ENCODE results near the gene TLX2. TPM values are rescaled to one million over a fixed set of nuclear protein-coding genes. Genes with fewer than 3 reads are reported as not detected.
"Not testable (repeated sequence)": the region's sequence is repeated elsewhere in the genome, so short reads cannot be mapped to it uniquely, and the experiment has no call there.

The TLX2 gene
- total and polyA plus RNA-seq, 3 experiments from 2014 or later = 0.37 to 0.60 TPM; not detected in 1

- Histone ChIP-seq H3K27me3 (ENCODE audit: insufficient read depth, low read length, poor library complexity, severe bottlenecking) (no peaks in the 10 kb centered on the region), H3K4me3 (ENCODE audit: low read length) (no peak overlapping the region), H3K9me3 (ENCODE audit: low read length) (no peaks in the 10 kb centered on the region), H3K36me3 (ENCODE audit: insufficient read depth, low read length) (peaks cover 9% of the 10 kb centered on the region), H3K4me1 (ENCODE audit: insufficient read depth, low read length) (peaks cover 22% of the 10 kb centered on the region), H3K27ac (ENCODE audit: low read depth, low read length) (no peak overlapping the region)
- POLR2A ChIA-PET = interaction anchor here (1.7 kb wide), 1 partner anchor 16 kb away, joined by 4 read pairs; the partner anchor contains the start of gene WBP1
- Mint-ChIP-seq H3K36me3 (peaks cover 0 to 43% (median 12%) of the 10 kb centered on the region in 3 donors), H3K27ac (no peak overlapping the region), H3K27me3 (peaks cover 0 to 5% of the 10 kb centered on the region in 2 donors), H3K9me3 (no peaks in the 10 kb centered on the region), H3K4me3 (peak overlapping the region in 3 of 7 donors; percentile 9 to 18 (median 15)), H3K4me1 (peaks cover 25 to 32% (median 31%) of the 10 kb centered on the region in 3 donors)
- DNase-seq = no peak
- CTCF ChIA-PET = interaction anchor here (1.2 to 4.7 kb wide), 7 partner anchors 8 to 57 kb away, joined by 3 to 49 read pairs (median 4); partner anchors contain the start of genes AUP1, CCDC142, HTRA2 and INO80B
Measured at GRCh38 chr2:74474899-74475298, 39.4 kb upstream of the TLX2 start.

GRCh38 chr2:74481431-74481830, 32.8 kb upstream of the TLX2 start:
- ChIA-PET CTCF (interaction anchor here (0.8 to 5.6 kb wide), 11 partner anchors 8 to 105 kb away, joined by 3 to 83 read pairs (median 16); partner anchors contain the start of genes AUP1, HTRA2, INO80B and MOGS), POLR2A (interaction anchor here (0.5 to 3.9 kb wide), 8 partner anchors 9 to 50 kb away, joined by 3 to 56 read pairs (median 8); partner anchors contain the start of genes INO80B, MOGS, MRPL53 and WBP1)
- Histone ChIP-seq H3K27ac (ENCODE audit: low read depth, low read length) (peak overlapping the region; percentile 89), H3K36me3 (ENCODE audit: insufficient read depth, low read length) (peaks cover 10% of the 10 kb centered on the region), H3K4me3 (ENCODE audit: low read length) (peak overlapping the region; percentile 99), H3K9me3 (ENCODE audit: low read length) (no peaks in the 10 kb centered on the region), H3K4me1 (ENCODE audit: insufficient read depth, low read length) (peaks cover 25% of the 10 kb centered on the region), H3K27me3 (ENCODE audit: insufficient read depth, low read length, poor library complexity, severe bottlenecking) (no peaks in the 10 kb centered on the region)
- no peak for DNase-seq
- Mint-ChIP-seq H3K4me3 (peak overlapping the region; percentile 98 to 100 (median 100)), H3K27me3 (no peaks in the 10 kb centered on the region), H3K4me1 (peaks cover 32 to 52% (median 45%) of the 10 kb centered on the region in 3 donors), H3K36me3 (peaks cover 0 to 51% (median 7%) of the 10 kb centered on the region in 3 donors), H3K27ac (peak overlapping the region in 1 of 8 donors; percentile 43), H3K9me3 (no peaks in the 10 kb centered on the region)

GRCh38 chr2:74481961-74482800, 32.1 kb upstream of the TLX2 start:
- DNase-seq = peak in 3 of 5 donors; percentile 42 to 70 (median 44)
- H3K27me3 ChIP-seq (ENCODE audit: insufficient read depth, low read length, poor library complexity, severe bottlenecking) = no peaks in the 10 kb centered on the region
- peaks cover 25% of the 10 kb centered on the region for H3K4me1 ChIP-seq (ENCODE audit: insufficient read depth, low read length)
- no peaks in the 10 kb centered on the region for H3K9me3 ChIP-seq (ENCODE audit: low read length)
- Mint-ChIP-seq H3K36me3 (peaks cover 0 to 54% (median 9%) of the 10 kb centered on the region in 3 donors), H3K27me3 (no peaks in the 10 kb centered on the region), H3K9me3 (no peaks in the 10 kb centered on the region), H3K4me3 (peak overlapping the region; percentile 98 to 100 (median 100)), H3K27ac (peak overlapping the region; percentile 95 to 100 (median 100)), H3K4me1 (peaks cover 32 to 56% (median 45%) of the 10 kb centered on the region in 3 donors)
- peak overlapping the region; percentile 99 for H3K4me3 ChIP-seq (ENCODE audit: low read length)
- ChIA-PET CTCF (interaction anchor here (0.6 to 5.6 kb wide), 22 partner anchors 9 to 233 kb away, joined by 3 to 83 read pairs (median 7); partner anchors contain the start of genes AUP1, DQX1, HTRA2 and INO80B), POLR2A (interaction anchor here (0.5 to 3.9 kb wide), 10 partner anchors 10 to 49 kb away, joined by 3 to 56 read pairs (median 8); partner anchors contain the start of genes AUP1, DQX1, HTRA2 and INO80B)
- peaks cover 11% of the 10 kb centered on the region for H3K36me3 ChIP-seq (ENCODE audit: insufficient read depth, low read length)
- peak overlapping the region; percentile 89 for H3K27ac ChIP-seq (ENCODE audit: low read depth, low read length)

GRCh38 chr2:74482801-74483674, 31.2 kb upstream of the TLX2 start, which contains the start of the genes CCDC142 and TTC31:
Gene CCDC142, minus strand, starts transcription at chr2:74482998. Its CDS starts 161 bp downstream, at chr2:74482837.
Gene TTC31, plus strand, starts transcription at chr2:74483081. Its CDS starts 15 bp downstream, at chr2:74483096.
- Histone ChIP-seq H3K4me1 (ENCODE audit: insufficient read depth, low read length) (peaks cover 25% of the 10 kb centered on the region), H3K27me3 (ENCODE audit: insufficient read depth, low read length, poor library complexity, severe bottlenecking) (no peaks in the 10 kb centered on the region), H3K36me3 (ENCODE audit: insufficient read depth, low read length) (peaks cover 13% of the 10 kb centered on the region), H3K4me3 (ENCODE audit: low read length) (peak within 1 kb of the TSS; percentile 99), H3K27ac (ENCODE audit: low read depth, low read length) (peak within 1 kb of the TSS; percentile 89), H3K9me3 (ENCODE audit: low read length) (no peaks in the 10 kb centered on the region)
- POLR2A ChIA-PET = interaction anchor here (0.6 to 3.9 kb wide), 9 partner anchors 10 to 643 kb away, joined by 3 to 56 read pairs (median 5); partner anchors contain the start of genes AUP1, DQX1, HTRA2 and INO80B
- Mint-ChIP-seq H3K4me3 (peak within 1 kb of the TSS; percentile 98 to 100 (median 100)), H3K27ac (peak within 1 kb of the TSS; percentile 95 to 100 (median 100)), H3K9me3 (no peaks in the 10 kb centered on the region), H3K27me3 (no peaks in the 10 kb centered on the region), H3K36me3 (peaks cover 0 to 51% (median 9%) of the 10 kb centered on the region in 3 donors), H3K4me1 (peaks cover 32 to 56% (median 45%) of the 10 kb centered on the region in 3 donors)
- CTCF ChIA-PET = interaction anchor here (0.6 to 5.6 kb wide), 27 partner anchors 9 to 234 kb away, joined by 3 to 83 read pairs (median 5); partner anchors contain the start of genes AUP1, DQX1, HTRA2 and INO80B
- DNase-seq = peak; percentile 87 to 96 (median 93)

GRCh38 chr2:74483675-74484164, 30.5 kb upstream of the TLX2 start:
- POLR2A ChIA-PET = interaction anchor here (0.8 to 3.9 kb wide), 4 partner anchors 11 to 48 kb away, joined by 3 to 56 read pairs (median 33); partner anchors contain the start of genes INO80B, MRPL53 and WBP1
- Histone ChIP-seq H3K27ac (ENCODE audit: low read depth, low read length) (peak overlapping the region; percentile 89), H3K36me3 (ENCODE audit: insufficient read depth, low read length) (peaks cover 18% of the 10 kb centered on the region), H3K4me3 (ENCODE audit: low read length) (peak overlapping the region; percentile 99), H3K4me1 (ENCODE audit: insufficient read depth, low read length) (peaks cover 25% of the 10 kb centered on the region)
- H3K27ac Mint-ChIP-seq = peak overlapping the region; percentile 3 to 100 (median 100)
- not testable (repeated sequence) for H3K27me3 Mint-ChIP-seq; H3K9me3 Mint-ChIP-seq; H3K27me3 ChIP-seq (ENCODE audit: insufficient read depth, low read length, poor library complexity, severe bottlenecking); H3K9me3 ChIP-seq (ENCODE audit: low read length); DNase-seq
- peaks cover 0 to 55% (median 9%) of the 10 kb centered on the region in 3 donors for H3K36me3 Mint-ChIP-seq
- CTCF ChIA-PET = interaction anchor here (0.9 to 5.6 kb wide), 18 partner anchors 8 to 232 kb away, joined by 3 to 83 read pairs (median 8); partner anchors contain the start of genes AUP1, HTRA2, INO80B and LBX2
- H3K4me1 Mint-ChIP-seq = peaks cover 32 to 56% (median 45%) of the 10 kb centered on the region in 3 donors
- H3K4me3 Mint-ChIP-seq = peak overlapping the region; percentile 98 to 100 (median 100)

GRCh38 chr2:74486141-74486540, 28.1 kb upstream of the TLX2 start:
- peaks cover 20 to 39% (median 28%) of the 10 kb centered on the region in 3 donors for H3K4me1 Mint-ChIP-seq
- H3K27me3 Mint-ChIP-seq = no peaks in the 10 kb centered on the region
- no peak for DNase-seq
- H3K4me3 Mint-ChIP-seq = peak overlapping the region in 1 of 7 donors; percentile 10
- no peaks in the 10 kb centered on the region for H3K9me3 Mint-ChIP-seq
- H3K36me3 ChIP-seq (ENCODE audit: insufficient read depth, low read length) = peaks cover 20% of the 10 kb centered on the region
- no peak overlapping the region for H3K27ac ChIP-seq (ENCODE audit: low read depth, low read length)
- H3K4me1 ChIP-seq (ENCODE audit: insufficient read depth, low read length) = peaks cover 16% of the 10 kb centered on the region
- H3K4me3 ChIP-seq (ENCODE audit: low read length) = no peak overlapping the region
- no peak overlapping the region for H3K27ac Mint-ChIP-seq
- no peaks in the 10 kb centered on the region for H3K9me3 ChIP-seq (ENCODE audit: low read length)
- POLR2A ChIA-PET = no interaction called here
- CTCF ChIA-PET = no interaction called here
- no peaks in the 10 kb centered on the region for H3K27me3 ChIP-seq (ENCODE audit: insufficient read depth, low read length, poor library complexity, severe bottlenecking)
- H3K36me3 Mint-ChIP-seq = peaks cover 4 to 61% (median 11%) of the 10 kb centered on the region in 3 donors
